ENCODE results near the gene GPHB5.

The GPHB5 gene

DNA sequence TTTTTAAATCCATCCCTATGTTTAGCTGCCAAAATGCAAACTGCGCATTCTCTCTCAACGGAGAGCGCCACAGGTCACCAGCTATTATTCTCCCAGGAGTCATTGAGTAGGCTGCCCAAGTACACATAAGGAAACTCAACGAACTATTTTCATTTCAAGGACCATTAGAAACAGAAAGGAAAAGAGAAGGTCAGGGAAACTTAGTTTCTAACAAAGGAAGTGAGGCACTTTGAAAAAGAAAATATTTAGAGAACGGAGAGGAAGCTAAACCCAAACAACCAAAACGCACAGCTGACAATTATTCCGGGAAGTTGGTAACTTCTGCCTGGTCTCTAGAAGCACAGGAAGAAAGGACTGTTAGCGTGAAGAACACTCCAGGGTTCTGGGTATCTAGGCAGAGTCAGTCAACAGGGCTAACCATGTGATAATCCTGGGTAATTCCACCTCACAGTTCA is 23.5 kb downstream of the GPHB5 start:
- TF ChIP-seq, protein P1, sequence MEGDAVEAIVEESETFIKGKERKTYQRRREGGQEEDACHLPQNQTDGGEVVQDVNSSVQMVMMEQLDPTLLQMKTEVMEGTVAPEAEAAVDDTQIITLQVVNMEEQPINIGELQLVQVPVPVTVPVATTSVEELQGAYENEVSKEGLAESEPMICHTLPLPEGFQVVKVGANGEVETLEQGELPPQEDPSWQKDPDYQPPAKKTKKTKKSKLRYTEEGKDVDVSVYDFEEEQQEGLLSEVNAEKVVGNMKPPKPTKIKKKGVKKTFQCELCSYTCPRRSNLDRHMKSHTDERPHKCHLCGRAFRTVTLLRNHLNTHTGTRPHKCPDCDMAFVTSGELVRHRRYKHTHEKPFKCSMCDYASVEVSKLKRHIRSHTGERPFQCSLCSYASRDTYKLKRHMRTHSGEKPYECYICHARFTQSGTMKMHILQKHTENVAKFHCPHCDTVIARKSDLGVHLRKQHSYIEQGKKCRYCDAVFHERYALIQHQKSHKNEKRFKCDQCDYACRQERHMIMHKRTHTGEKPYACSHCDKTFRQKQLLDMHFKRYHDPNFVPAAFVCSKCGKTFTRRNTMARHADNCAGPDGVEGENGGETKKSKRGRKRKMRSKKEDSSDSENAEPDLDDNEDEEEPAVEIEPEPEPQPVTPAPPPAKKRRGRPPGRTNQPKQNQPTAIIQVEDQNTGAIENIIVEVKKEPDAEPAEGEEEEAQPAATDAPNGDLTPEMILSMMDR (IDR thresholded peaks at IDR 0.05; ENCODE audit: low read depth, low read length) = no peak
- DNase-seq (ENCODE audit: extremely low read depth, low read depth) = no peak

DNA sequence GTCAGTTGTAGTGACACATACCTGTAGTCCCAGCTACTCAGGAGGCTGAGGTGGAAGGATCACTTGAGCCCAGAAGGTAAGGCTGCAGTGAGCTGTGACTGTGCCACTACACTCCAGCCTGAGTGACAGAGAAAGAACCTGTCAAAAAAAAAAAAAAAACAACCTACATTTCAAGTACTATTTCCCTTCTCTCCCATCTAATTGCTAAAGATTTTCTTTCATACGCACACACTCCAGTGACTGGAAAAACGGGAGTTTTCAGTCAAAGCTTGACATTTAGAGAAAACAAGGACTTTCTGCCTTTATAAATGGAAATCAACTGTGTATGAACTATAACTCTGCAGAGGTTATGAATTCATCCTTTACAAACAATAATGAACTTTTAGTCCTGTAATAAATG is 25.9 kb downstream of the GPHB5 start:
- DNase-seq (ENCODE audit: extremely low read depth, low read depth) = no peak
- TF ChIP-seq, protein P1 (IDR thresholded peaks at IDR 0.05; ENCODE audit: low read depth, low read length) = no peak

DNA sequence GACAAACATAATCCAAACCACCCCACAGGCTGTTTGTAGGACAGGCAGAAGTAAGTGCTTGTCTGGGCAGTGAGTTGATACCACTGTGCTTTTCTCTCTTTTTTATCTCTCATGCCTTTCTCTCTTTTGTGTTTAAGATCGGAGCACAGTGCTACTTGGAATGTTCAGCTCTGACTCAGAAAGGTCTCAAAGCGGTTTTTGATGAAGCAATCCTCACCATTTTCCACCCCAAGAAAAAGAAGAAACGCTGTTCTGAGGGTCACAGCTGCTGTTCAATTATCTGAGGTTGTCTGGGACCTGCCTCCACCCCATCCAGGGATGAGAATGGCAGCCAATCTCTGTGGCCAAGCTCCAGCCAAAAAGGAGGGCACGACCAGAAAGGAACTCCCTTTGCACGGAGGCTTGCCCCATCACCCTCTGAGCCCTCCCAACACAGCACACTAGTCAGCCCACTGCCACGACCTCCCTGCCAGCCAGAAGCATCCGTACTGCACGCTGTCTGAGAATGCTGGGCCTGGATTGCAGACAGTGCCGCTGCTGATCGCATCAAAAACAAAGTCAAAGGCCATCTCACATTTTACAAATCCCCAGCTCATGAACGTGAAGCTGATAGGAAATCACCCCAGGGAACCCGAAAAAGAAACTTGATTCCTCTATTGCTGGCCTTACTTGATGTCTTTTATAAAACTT is 27.8 kb downstream of the GPHB5 start:
- DNase-seq (ENCODE audit: extremely low read depth, low read depth) = no peak
- TF ChIP-seq, protein P1 (IDR thresholded peaks at IDR 0.05; ENCODE audit: low read depth, low read length) = no peak

DNA sequence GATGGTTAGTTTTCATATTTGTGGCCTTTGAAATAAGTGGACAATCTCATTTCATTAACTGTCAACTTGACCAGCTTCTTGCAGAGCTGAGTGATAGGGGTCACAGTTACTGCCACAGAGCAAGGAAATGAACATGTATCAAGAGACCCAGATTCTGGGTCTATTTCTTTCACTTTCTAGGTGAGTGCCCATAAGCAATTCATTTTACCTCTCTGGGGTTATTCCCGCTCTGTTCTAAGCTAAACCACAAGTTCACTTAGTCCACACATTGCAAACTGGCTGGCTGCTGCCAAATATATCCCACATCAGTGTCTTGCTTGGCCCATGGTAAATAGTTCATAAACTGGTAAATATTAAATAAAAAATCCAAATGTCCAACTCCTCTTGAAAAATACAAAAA is 29.9 kb downstream of the GPHB5 start:
- no peak for DNase-seq (ENCODE audit: extremely low read depth, low read depth)

DNA sequence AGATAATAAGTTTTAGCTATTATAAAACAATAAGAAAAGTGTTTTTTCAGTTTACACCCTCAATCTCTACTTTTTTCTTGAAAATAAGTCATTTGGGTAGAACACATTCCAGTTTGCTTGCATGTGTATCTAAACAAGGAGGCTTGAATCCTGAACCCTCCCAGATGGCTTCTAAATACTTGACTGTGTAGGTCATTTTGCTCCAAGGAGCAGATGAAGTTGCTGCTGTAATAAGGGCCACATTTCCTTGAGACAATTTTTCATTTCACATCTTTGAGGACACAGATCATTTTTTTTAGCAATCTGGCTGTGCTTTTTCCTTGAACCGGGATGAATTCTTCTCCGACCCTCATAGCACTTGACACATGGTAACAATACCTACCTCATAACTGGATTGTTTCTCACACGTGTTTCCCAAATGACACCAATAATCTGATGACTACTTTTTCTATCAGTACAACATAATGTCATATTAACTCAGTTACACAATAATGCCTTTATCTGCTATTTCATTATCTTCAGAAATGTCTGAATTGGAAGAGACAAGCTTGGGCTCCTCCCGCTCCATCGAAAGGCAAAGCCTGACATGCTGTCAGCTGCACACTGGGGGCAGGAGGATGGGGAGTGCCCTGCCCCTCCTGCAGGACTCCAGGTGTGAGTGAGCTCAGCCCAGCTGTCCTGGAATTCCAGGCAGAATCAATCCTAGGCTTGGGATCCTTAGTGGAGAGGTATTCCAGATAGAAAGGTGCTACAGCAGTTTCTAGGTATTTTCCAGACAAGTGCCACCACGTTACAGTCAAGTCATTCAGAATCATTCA is 30.9 kb downstream of the GPHB5 start:
- TF ChIP-seq, protein P1 (IDR thresholded peaks at IDR 0.05; ENCODE audit: low read depth, low read length) = no peak
- DNase-seq (ENCODE audit: extremely low read depth, low read depth) = no peak

More for the DNA sequence above, 29.9 kb downstream of the GPHB5 start:
- TF ChIP-seq, protein P1 (IDR thresholded peaks at IDR 0.05; ENCODE audit: low read depth, low read length) = no peak

DNA sequence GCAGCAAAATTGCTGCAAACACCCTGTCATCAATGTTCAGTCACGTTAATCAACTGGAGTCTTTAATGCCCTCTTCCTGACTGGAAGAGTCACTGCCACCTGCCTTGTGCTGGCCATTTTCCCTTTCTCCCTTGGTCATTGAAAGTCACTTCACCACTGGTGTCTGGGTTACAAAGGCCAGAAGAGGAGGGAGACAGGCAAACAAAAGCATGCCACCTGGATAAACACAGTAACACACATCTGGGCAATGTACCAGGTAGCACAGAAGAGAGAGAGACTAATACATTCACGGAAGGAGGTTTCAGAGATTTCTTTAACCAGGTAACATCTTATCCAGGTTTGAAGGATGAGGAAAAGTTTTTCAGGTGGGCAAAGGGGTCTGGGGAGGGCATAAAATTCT is 32.7 kb downstream of the GPHB5 start:
- TF ChIP-seq, protein P1 (IDR thresholded peaks at IDR 0.05; ENCODE audit: low read depth, low read length) = no peak
- DNase-seq (ENCODE audit: extremely low read depth, low read depth) = no peak

DNA sequence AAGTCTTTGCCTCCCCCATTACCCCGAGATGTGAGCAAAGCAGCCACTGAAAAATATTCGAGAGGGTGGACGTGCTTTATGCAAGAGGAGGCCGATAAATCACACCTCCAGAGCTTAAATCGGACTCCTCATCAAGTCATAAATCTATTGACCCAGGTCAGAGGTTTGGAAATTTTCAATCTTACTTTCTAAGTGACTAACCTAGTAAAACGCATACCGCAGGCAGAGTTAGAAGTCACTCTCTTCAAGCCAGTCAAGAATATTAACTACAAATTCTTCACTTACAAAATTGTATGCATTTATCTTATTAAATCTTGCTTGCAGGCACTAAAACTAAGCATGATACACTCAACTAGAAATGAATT is 34.9 kb downstream of the GPHB5 start:
- TF ChIP-seq, protein P1 (IDR thresholded peaks at IDR 0.05; ENCODE audit: low read depth, low read length) = no peak
- DNase-seq (ENCODE audit: extremely low read depth, low read depth) = no peak

Data from AG09319 (cell line).